PC-3 (cell line): Measurements from ENCODE around the gene C9orf50. TPM values are rescaled to one million over a fixed set of nuclear protein-coding genes. Genes with fewer than 3 reads are reported as not detected.

ENCODE experiments used
- ATAC-seq: fragments of 200-7000 bp; cut with Tn5 transposase; 2 replicates; pipeline ENCODE4 v1.9.1; 2020; ENCODE audit warnings: mild to moderate bottlenecking, moderate library complexity
- BruUV-seq: library from RNA; stranded (reverse); fragments of 400-500 nt; replicated peaks from 2 replicates; lab custom pipeline; 2021; lab: Mats Ljungman, UMichigan
- CTCF ChIA-PET: fragments of 300-600 bp; sonication (Branson Sonifier 250); formaldehyde crosslinking; loops from one replicate; lab custom pipeline; 2022; ENCODE audit warnings: antibody characterized with exemption; lab: Charles Lee
- POLR2A ChIA-PET: fragments of 300-600 bp; sonication (Branson Sonifier 250); formaldehyde crosslinking; loops from one replicate; lab custom pipeline; 2022; ENCODE audit warnings: antibody characterized with exemption; ENCODE audit not compliant: unreplicated experiment; lab: Charles Lee
- DNase-seq: peaks from one replicate; pipeline ENCODE4 v3.0.0-alpha.2; 2015
- H2AFZ ChIP-seq: fragments of 300-600 bp; sonication (generic); 2 replicates; pipeline ENCODE4 v1.6.0; 2016; ENCODE audit warnings: antibody characterized with exemption, low read length
- H3F3A ChIP-seq: fragments of 300-600 bp; sonication (generic); one replicate; pipeline ENCODE4 v1.6.0; 2017; ENCODE audit warnings: antibody characterized with exemption, low read length, control low read depth, mild to moderate bottlenecking; ENCODE audit not compliant: unreplicated experiment
- H3K27ac ChIP-seq: fragments of 300-600 bp; sonication (generic); 2 replicates; pipeline ENCODE4 v1.5.1; 2016; ENCODE audit warnings: mild to moderate bottlenecking, low read length
- H3K27me3 ChIP-seq: fragments of 300-600 bp; sonication (generic); 2 replicates; pipeline ENCODE4 v1.6.1; 2016; ENCODE audit warnings: low read length, mixed read lengths
- H3K36me3 ChIP-seq: fragments of 300-600 bp; sonication (generic); 2 replicates; pipeline ENCODE4 v1.6.1; 2016; ENCODE audit warnings: low read depth, mixed run types, low read length, mixed read lengths
- H3K4me1 ChIP-seq: fragments of 300-600 bp; sonication (generic); 2 replicates; pipeline ENCODE4 v1.5.1; 2016; ENCODE audit warnings: low read length; ENCODE audit not compliant: insufficient read depth
- H3K4me2 ChIP-seq: fragments of 300-600 bp; sonication (generic); 2 replicates; pipeline ENCODE4 v1.6.0; 2016; ENCODE audit warnings: low read length
- H3K4me3 ChIP-seq: fragments of 300-600 bp; sonication (generic); 2 replicates; pipeline ENCODE4 v1.5.1; 2016; ENCODE audit warnings: mild to moderate bottlenecking, low read length, mixed read lengths
- H3K79me2 ChIP-seq: fragments of 300-600 bp; sonication (generic); 2 replicates; pipeline ENCODE4 v1.6.1; 2017; ENCODE audit warnings: low read length, mixed read lengths
- H3K9ac ChIP-seq: fragments of 300-600 bp; sonication (generic); 2 replicates; pipeline ENCODE4 v1.6.0; 2016; ENCODE audit warnings: mild to moderate bottlenecking, low read length
- H3K9me2 ChIP-seq: fragments of 300-600 bp; sonication (generic); replicated peaks from 2 replicates; pipeline ENCODE4 v1.6.1; 2016; ENCODE audit warnings: mixed run types, low read length, mixed read lengths
- H3K9me3 ChIP-seq: fragments of 300-600 bp; sonication (generic); 2 replicates; pipeline ENCODE4 v1.6.1; 2016; ENCODE audit warnings: low read length, mixed read lengths
- H4K20me1 ChIP-seq: fragments of 300-600 bp; sonication (generic); 2 replicates; pipeline ENCODE4 v1.6.1; 2016; ENCODE audit warnings: low read length, mixed read lengths
- EZH2 ChIP-seq: fragments of 300-600 bp; sonication (generic); IDR thresholded peaks from one replicate; pipeline ENCODE4 v1.6.1; 2017; ENCODE audit warnings: antibody characterized with exemption, mild to moderate bottlenecking, low read length; ENCODE audit not compliant: unreplicated experiment
- EZH2phosphoT487 ChIP-seq: fragments of 300-600 bp; sonication (generic); IDR thresholded peaks from 2 replicates; pipeline ENCODE4 v1.6.1; 2018; ENCODE audit warnings: mild to moderate bottlenecking, antibody characterized with exemption, low read length, borderline replicate concordance
- intact Hi-C: fragments of 100-400 bp; cut with micrococcal nuclease; formaldehyde crosslinking; loops from 2 replicates; pipeline ENCODE4 v1.9.0; 2023
- total RNA-seq: library from RNA; depleted of rRNA; stranded (reverse); fragments of >200 nt; gene quantifications from 2 replicates; pipeline ENCODE4 v1.2.3, GENCODE V29; 2014
- TF ChIP-seq, protein P1 (sequence below): fragments of 300-600 bp; sonication (generic); conservative IDR thresholded peaks from 2 replicates; pipeline ENCODE4 v1.5.1; 2017; ENCODE audit warnings: antibody characterized with exemption, low read depth, mild to moderate bottlenecking, low read length

Gene C9orf50
- total RNA-seq, 1 experiment from 2014 or later, result not detected

DNA sequence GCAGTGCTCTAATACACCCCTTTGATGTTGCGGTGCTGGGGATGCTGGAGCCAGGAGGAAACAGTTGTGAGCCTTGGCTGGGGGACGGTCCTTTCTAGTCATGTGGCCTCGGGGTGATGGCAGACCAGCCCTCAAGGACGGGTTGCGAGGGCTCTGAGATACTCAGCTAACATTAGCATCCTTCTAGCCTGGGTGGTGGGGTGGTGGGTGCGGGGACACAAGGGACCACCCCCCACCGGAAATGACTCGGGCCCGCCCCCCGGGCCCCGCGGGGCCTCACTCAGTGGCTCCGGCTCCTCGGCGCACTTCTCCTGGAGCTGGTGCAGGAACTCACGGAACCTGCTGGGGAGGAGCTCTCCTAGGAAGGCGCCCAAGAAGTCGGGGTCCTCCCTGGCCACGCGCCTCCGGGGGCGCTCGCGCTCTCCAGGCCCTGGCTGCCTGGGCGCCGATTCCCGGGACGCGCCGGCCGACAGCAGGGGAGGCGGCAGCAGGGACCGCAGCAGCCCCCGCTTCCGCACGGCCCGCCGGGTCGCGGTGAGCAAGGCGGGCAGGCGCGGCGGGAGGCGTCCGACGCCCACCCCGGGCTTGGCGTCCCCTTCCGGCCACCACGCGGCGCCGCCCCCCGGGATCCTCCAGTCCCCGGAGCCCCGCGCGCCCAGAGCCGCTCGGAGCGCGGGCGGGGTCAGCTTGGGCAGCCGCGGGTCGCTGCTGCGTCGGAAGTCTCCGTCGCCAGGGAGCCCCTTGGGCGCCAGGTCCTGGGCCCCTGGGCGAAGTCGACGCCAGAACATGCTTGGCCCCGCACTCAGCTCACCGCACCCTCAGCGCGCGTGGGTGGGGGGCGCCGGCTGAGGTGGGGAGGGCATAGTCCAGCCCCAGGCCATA is 873 bp downstream of the C9orf50 start:
- no peaks in the 10 kb centered on the region for H3K9me2 ChIP-seq
- peak overlapping the region; percentile 65; the same call in 1 of the 2 replicates for H2AFZ ChIP-seq
- H3F3A ChIP-seq, result no peaks in the 10 kb centered on the region
- ATAC-seq, result peak; percentile 34
- DNase-seq, result no peak
- H3K36me3 ChIP-seq, result no peaks in the 10 kb centered on the region
- intact Hi-C loops, result no loop called here
- H3K9ac ChIP-seq, result no peak overlapping the region
- no peak overlapping the region for H3K27ac ChIP-seq
- H3K27me3 ChIP-seq, result no peaks in the 10 kb centered on the region
- no peaks in the 10 kb centered on the region for H4K20me1 ChIP-seq
- H3K79me2 ChIP-seq, result no peaks in the 10 kb centered on the region
- CTCF ChIA-PET, result no interaction called here
- H3K4me2 ChIP-seq, result peak overlapping the region; percentile 76
- peak overlapping the region; percentile 61 for H3K4me3 ChIP-seq
- POLR2A ChIA-PET, result no interaction called here
- no peaks in the 10 kb centered on the region for H3K9me3 ChIP-seq
- no TSS peak for BruUV-seq
- TF ChIP-seq EZH2phosphoT487 (no peak), EZH2 (no peak)
- TF ChIP-seq, protein P1, sequence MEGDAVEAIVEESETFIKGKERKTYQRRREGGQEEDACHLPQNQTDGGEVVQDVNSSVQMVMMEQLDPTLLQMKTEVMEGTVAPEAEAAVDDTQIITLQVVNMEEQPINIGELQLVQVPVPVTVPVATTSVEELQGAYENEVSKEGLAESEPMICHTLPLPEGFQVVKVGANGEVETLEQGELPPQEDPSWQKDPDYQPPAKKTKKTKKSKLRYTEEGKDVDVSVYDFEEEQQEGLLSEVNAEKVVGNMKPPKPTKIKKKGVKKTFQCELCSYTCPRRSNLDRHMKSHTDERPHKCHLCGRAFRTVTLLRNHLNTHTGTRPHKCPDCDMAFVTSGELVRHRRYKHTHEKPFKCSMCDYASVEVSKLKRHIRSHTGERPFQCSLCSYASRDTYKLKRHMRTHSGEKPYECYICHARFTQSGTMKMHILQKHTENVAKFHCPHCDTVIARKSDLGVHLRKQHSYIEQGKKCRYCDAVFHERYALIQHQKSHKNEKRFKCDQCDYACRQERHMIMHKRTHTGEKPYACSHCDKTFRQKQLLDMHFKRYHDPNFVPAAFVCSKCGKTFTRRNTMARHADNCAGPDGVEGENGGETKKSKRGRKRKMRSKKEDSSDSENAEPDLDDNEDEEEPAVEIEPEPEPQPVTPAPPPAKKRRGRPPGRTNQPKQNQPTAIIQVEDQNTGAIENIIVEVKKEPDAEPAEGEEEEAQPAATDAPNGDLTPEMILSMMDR, result no peak; the same call in 1 of the 2 replicates
- H3K4me1 ChIP-seq, result no peaks in the 10 kb centered on the region

DNA sequence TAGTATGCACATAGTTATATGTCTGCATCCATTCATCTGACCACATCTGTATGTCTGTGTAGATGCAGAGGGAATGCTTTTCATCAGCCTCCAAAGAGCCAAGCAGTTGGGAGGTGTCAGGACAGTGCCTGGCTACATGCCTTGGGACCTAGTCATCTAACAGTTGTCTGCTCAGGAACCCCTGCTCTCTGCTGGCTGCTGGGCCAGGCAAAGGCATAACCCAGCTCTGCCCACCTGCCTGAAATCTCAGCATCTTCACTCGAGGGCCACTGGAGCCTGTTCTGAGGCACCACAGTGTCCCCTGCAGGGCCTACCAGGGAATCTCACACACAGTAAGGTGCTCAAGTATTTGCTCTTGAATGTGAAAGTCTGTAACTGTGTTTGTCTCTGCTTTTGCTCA is 3.7 kb downstream of the C9orf50 start:
- Histone ChIP-seq H3K4me3 (no peak overlapping the region), H3K9me2 (no peaks in the 10 kb centered on the region), H3K36me3 (no peaks in the 10 kb centered on the region), H2AFZ (no peak overlapping the region), H3K4me2 (no peak overlapping the region), H4K20me1 (no peaks in the 10 kb centered on the region), H3F3A (no peaks in the 10 kb centered on the region), H3K4me1 (no peaks in the 10 kb centered on the region), H3K27ac (no peak overlapping the region), H3K79me2 (no peaks in the 10 kb centered on the region), H3K9ac (no peak overlapping the region), H3K9me3 (no peaks in the 10 kb centered on the region), H3K27me3 (no peaks in the 10 kb centered on the region)
- CTCF ChIA-PET, result no interaction called here
- POLR2A ChIA-PET, result no interaction called here
- BruUV-seq, result no TSS peak
- DNase-seq (peak; percentile 54), ATAC-seq (peak; percentile 65)
- intact Hi-C loops, result no loop called here
- TF ChIP-seq EZH2phosphoT487 (no peak), EZH2 (no peak)
- TF ChIP-seq, protein P1, result peak; percentile 60
